ENCODE results near the gene COL3A1. TPM values are rescaled to one million over a fixed set of nuclear protein-coding genes. Genes with fewer than 3 reads are reported as not detected.

Gene COL3A1
- total and polyA plus RNA-seq, 2 donors (not counting 3 experiments of a cell fraction or from before 2014, with no cell fraction given), result 2.3 to 8.7 TPM

DNA sequence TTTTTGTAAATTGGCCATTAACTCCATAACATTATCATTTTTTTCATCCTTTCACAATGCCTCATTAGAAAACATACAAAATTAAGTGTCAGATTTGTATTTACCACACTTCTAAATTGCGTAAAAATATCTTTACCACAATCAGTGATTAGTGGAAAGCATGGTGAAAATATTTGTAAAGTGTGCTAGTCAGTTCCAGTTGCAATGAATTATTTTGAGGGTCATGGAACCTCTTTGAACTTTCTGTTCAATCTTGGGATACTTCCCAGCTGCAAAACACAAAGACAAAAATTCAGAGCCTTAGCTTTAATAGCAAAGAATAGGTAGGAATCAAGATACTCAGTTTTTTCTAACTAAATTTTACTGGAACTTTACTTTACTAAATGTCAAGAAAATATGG is 4.0 kb upstream of the COL3A1 start:
- dilution Hi-C loops (cut with MboI; ENCODE audit: extremely low pct_ligation_motif_present, low sequenced_read_pairs), result no loop called here
- ChIA-PET POLR2A (no interaction called here), CTCF (interaction anchor here (1.4 to 1.5 kb wide), 2 partner anchors 14 to 445 kb away, joined by 5 to 8 read pairs; no protein-coding TSS in a partner anchor)

More for the DNA sequence above, 4.0 kb upstream of the COL3A1 start:
- no peaks in the 10 kb centered on the region for H4K20me1 ChIP-seq (replicated peaks; ENCODE audit: control insufficient read depth, extremely low read depth, insufficient read depth, low read length)
- no peaks in the 10 kb centered on the region for H3K9me3 ChIP-seq (replicated peaks; ENCODE audit: control insufficient read depth, insufficient read depth, low read length)
- no peak overlapping the region for H3K4me2 ChIP-seq (ENCODE audit: insufficient read depth, low read length)
- H3K9me1 ChIP-seq (replicated peaks; ENCODE audit: control insufficient read depth, extremely low read depth, insufficient read depth, low read length), result no peaks in the 10 kb centered on the region
- BruUV-seq (replicated peaks), result no TSS peak
- no peaks in the 10 kb centered on the region for H3K79me2 ChIP-seq (ENCODE audit: control insufficient read depth, insufficient read depth, low read length)
- no peak overlapping the region for H2AFZ ChIP-seq (ENCODE audit: low read depth, low read length)
- intact Hi-C loops (cut with micrococcal nuclease), result no loop called here
- H3K9ac ChIP-seq (replicated peaks; ENCODE audit: extremely low read depth, insufficient read depth, low read length), result no peak overlapping the region
- TF ChIP-seq GATA2 (IDR thresholded peaks at IDR 0.05; ENCODE audit: insufficient read depth, insufficient read length, low read depth, low read length) (no peak), POLR2AphosphoS5 (IDR thresholded peaks at IDR 0.05; ENCODE audit: insufficient read depth, low read depth, low read length) (no peak), POLR2A (IDR thresholded peaks at IDR 0.05; ENCODE audit: low read depth, low read length) (no peak), JUN (IDR thresholded peaks at IDR 0.05; ENCODE audit: borderline replicate concordance, insufficient read depth, insufficient read length, low read depth) (no peak), MYC (IDR thresholded peaks at IDR 0.05; ENCODE audit: low read depth, low read length) (no peak), FOS (IDR thresholded peaks at IDR 0.05; ENCODE audit: borderline replicate concordance, insufficient read depth, low read length) (no peak), EZH2 (IDR thresholded peaks at IDR 0.05; ENCODE audit: borderline replicate concordance, low read depth, low read length, severe bottlenecking) (no peak)
- TF ChIP-seq, protein P1, sequence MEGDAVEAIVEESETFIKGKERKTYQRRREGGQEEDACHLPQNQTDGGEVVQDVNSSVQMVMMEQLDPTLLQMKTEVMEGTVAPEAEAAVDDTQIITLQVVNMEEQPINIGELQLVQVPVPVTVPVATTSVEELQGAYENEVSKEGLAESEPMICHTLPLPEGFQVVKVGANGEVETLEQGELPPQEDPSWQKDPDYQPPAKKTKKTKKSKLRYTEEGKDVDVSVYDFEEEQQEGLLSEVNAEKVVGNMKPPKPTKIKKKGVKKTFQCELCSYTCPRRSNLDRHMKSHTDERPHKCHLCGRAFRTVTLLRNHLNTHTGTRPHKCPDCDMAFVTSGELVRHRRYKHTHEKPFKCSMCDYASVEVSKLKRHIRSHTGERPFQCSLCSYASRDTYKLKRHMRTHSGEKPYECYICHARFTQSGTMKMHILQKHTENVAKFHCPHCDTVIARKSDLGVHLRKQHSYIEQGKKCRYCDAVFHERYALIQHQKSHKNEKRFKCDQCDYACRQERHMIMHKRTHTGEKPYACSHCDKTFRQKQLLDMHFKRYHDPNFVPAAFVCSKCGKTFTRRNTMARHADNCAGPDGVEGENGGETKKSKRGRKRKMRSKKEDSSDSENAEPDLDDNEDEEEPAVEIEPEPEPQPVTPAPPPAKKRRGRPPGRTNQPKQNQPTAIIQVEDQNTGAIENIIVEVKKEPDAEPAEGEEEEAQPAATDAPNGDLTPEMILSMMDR (IDR thresholded peaks at IDR 0.05; ENCODE audit: extremely low read depth in 1 of 2, insufficient read depth in 1 of 2, low read depth in 1 of 2, low read length in 2 of 2), result no peak
- TF ChIP-seq, protein P2, sequence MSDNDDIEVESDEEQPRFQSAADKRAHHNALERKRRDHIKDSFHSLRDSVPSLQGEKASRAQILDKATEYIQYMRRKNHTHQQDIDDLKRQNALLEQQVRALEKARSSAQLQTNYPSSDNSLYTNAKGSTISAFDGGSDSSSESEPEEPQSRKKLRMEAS (IDR thresholded peaks at IDR 0.05; ENCODE audit: insufficient read depth, insufficient read length), result no peak
- H3K36me3 ChIP-seq (ENCODE audit: control insufficient read depth in 2 of 2, extremely low read depth in 1 of 2, insufficient read depth in 2 of 2, low read length in 2 of 2), result no peaks in the 10 kb centered on the region
- no peaks in the 10 kb centered on the region for H3K27me3 ChIP-seq (ENCODE audit: control insufficient read depth in 2 of 2, insufficient read depth in 2 of 2, low read length in 2 of 2)
- H3K4me3 ChIP-seq (replicated peaks in 1 of 3; ENCODE audit: insufficient read depth in 1 of 3, low read depth in 1 of 3, low read length in 3 of 3), result no peak overlapping the region
- FAIRE-seq (no peak), DNase-seq (ENCODE audit: low read depth, low spot score) (no peak)
- H3K4me1 ChIP-seq (ENCODE audit: control insufficient read depth, extremely low read depth, insufficient read depth, low read length), result peaks cover 4% of the 10 kb centered on the region
- no peak overlapping the region for H3K27ac ChIP-seq (ENCODE audit: insufficient read depth, low read depth, low read length)

All from endothelial cell of umbilical vein (primary cell).